ENCODE data around the gene RGS7. TPM values are rescaled to one million over a fixed set of nuclear protein-coding genes. Genes with fewer than 3 reads are reported as not detected.

The RGS7 gene
- total and polyA plus RNA-seq, 2 of the 4 experiments (the other 2 are of a cell fraction): 0.58 to 0.72 TPM

GRCh38 chr1:240998024-240998423 is 359.0 kb downstream of the RGS7 start:
- Histone ChIP-seq H3K18ac (ENCODE audit: low read depth, low read length) (no peak overlapping the region), H3K4me2 (ENCODE audit: low read depth, low read length) (no peak overlapping the region), H3K27me3 (ENCODE audit: control insufficient read depth, insufficient read depth, low read length) (no peaks in the 10 kb centered on the region), H3K14ac (replicated peaks; ENCODE audit: low read depth, low read length) (no peak overlapping the region), H4K20me1 (ENCODE audit: insufficient read depth, low read length) (no peaks in the 10 kb centered on the region), H2BK120ac (ENCODE audit: low read depth, low read length) (no peak overlapping the region), H3K4me3 (ENCODE audit: insufficient read depth, low read depth, low read length) (no peak overlapping the region), H4K91ac (ENCODE audit: insufficient read depth, low read depth, low read length) (no peak overlapping the region), H4K8ac (ENCODE audit: low read depth in 2 of 2, low read length in 2 of 2) (no peak overlapping the region), H3K79me1 (ENCODE audit: low read depth in 1 of 2, low read length in 2 of 2) (no peaks in the 10 kb centered on the region), H3K9ac (ENCODE audit: low read depth, low read length) (no peak overlapping the region), H4K5ac (ENCODE audit: low read depth, low read length) (no peak overlapping the region), H2AK5ac (ENCODE audit: low read depth, low read length) (no peak overlapping the region), H3K9me1 (ENCODE audit: insufficient read depth, low read length) (no peaks in the 10 kb centered on the region), H3K9me3 (ENCODE audit: control insufficient read depth, insufficient read depth, low read length) (peaks cover 5% of the 10 kb centered on the region; the same call in 1 of the 2 replicates), H2BK5ac (ENCODE audit: low read depth, low read length, poor library complexity, severe bottlenecking) (no peak overlapping the region), H2AK9ac (replicated peaks; ENCODE audit: low read depth, low read length, poor library complexity) (no peak overlapping the region), H3K23ac (ENCODE audit: low read depth, low read length) (no peak overlapping the region), H3K27ac (ENCODE audit: insufficient read depth, low read length) (no peak overlapping the region), H3K56ac (ENCODE audit: extremely low read depth, insufficient read depth, low read length) (no peak overlapping the region), H3K4ac (ENCODE audit: low read depth, low read length) (no peak overlapping the region), H2AFZ (replicated peaks; ENCODE audit: low read length, poor library complexity) (no peak overlapping the region), H3K4me1 (ENCODE audit: control insufficient read depth, insufficient read depth, low read length) (no peaks in the 10 kb centered on the region), H2BK20ac (ENCODE audit: low read depth, low read length) (no peak overlapping the region), H3K36me3 (ENCODE audit: control insufficient read depth, insufficient read depth, low read length) (no peaks in the 10 kb centered on the region), H2BK15ac (ENCODE audit: low read depth, low read length) (no peak overlapping the region)
- no peak for ATAC-seq (ENCODE audit: low read depth)
- TF ChIP-seq CTCF (conservative IDR thresholded peaks at IDR 0.05; ENCODE audit: low read depth, low read length) (no peak), CEBPB (IDR thresholded peaks at IDR 0.05; ENCODE audit: low read depth, low read length) (no peak), FOS (IDR thresholded peaks at IDR 0.05; ENCODE audit: low read depth, low read length) (no peak), RFX5 (IDR thresholded peaks at IDR 0.05; ENCODE audit: low read depth, low read length) (no peak), USF2 (IDR thresholded peaks at IDR 0.05; ENCODE audit: low read depth, low read length) (no peak), BHLHE40 (IDR thresholded peaks at IDR 0.05; ENCODE audit: low read depth, low read length) (no peak), MXI1 (IDR thresholded peaks at IDR 0.05; ENCODE audit: borderline replicate concordance, low read depth, low read length) (no peak), CHD1 (IDR thresholded peaks at IDR 0.05; ENCODE audit: low read depth, low read length) (no peak), ELK1 (IDR thresholded peaks at IDR 0.05; ENCODE audit: borderline replicate concordance, low read depth, low read length) (no peak), POLR2A (IDR thresholded peaks at IDR 0.05; ENCODE audit: low read depth, low read length) (no peak), RCOR1 (IDR thresholded peaks at IDR 0.05; ENCODE audit: insufficient replicate concordance, low read length) (no peak), SMC3 (IDR thresholded peaks at IDR 0.05; ENCODE audit: low read depth, low read length) (no peak), NFE2L2 (IDR thresholded peaks at IDR 0.05; ENCODE audit: low read depth, low read length) (no peak), RAD21 (IDR thresholded peaks at IDR 0.05; ENCODE audit: low read length) (no peak), MAFK (IDR thresholded peaks at IDR 0.05; ENCODE audit: low read depth, low read length) (no peak), MAZ (IDR thresholded peaks at IDR 0.05; ENCODE audit: borderline replicate concordance, low read depth, low read length) (no peak)
- DNase-seq: no peak
- POLR2A ChIA-PET (ENCODE audit: unreplicated experiment): interaction anchor here (0.6 kb wide), 1 partner anchor 1567 kb away, joined by 9 read pairs; no protein-coding TSS in a partner anchor
- BruUV-seq (replicated peaks): no TSS peak
- CTCF ChIA-PET: interaction anchor here (0.7 to 1.2 kb wide), 2 partner anchors 8 to 20 kb away, joined by 4 to 5 read pairs; no protein-coding TSS in a partner anchor
- no CpG with 5 or more reads among the region's 5 CpGs for WGBS, 2 experiments (ENCODE audit: extremely low coverage in 2 of 2, insufficient read length in 1 of 2)
- intact Hi-C loops (cut with micrococcal nuclease): no loop called here
- in situ Hi-C loops (cut with MboI; ENCODE audit: low sequenced_read_pairs): no loop called here
- dilution Hi-C loops (cut with HindIII; ENCODE audit: low sequenced_read_pairs, unreplicated experiment): no loop called here

All from IMR-90 (cell line).